NCI-H187 treated with DMSO at 0.1 percent for 48 hours (cell line): Measurements from ENCODE around the gene NARF.

Experiments
- DNase-seq: peaks from one replicate; lab custom pipeline; 2025; lab: John Stamatoyannopoulos, UW

Gene NARF

GRCh38 chr17:82433560-82434215 lies 24.9 kb upstream of the NARF start:
- DNase-seq = no peak

- no peak for DNase-seq
Observed at GRCh38 chr17:82434216-82434565, 24.4 kb upstream of the NARF start.

- DNase-seq = no peak
Observed at GRCh38 chr17:82435103-82435502, 23.4 kb upstream of the NARF start.

GRCh38 chr17:82435601-82436583 lies 22.6 kb upstream of the NARF start:
- no peak for DNase-seq

- DNase-seq = no peak
Observed at GRCh38 chr17:82436601-82437324, 21.8 kb upstream of the NARF start.

GRCh38 chr17:82437325-82437668 lies 21.2 kb upstream of the NARF start:
- DNase-seq = no peak

- DNase-seq = no peak
Observed at GRCh38 chr17:82438401-82439193, 19.9 kb upstream of the NARF start.

GRCh38 chr17:82439194-82439828 lies 19.2 kb upstream of the NARF start:
- no peak for DNase-seq

- no peak for DNase-seq
Observed at GRCh38 chr17:82439829-82440365, 18.6 kb upstream of the NARF start.

GRCh38 chr17:82440469-82440981 lies 18.0 kb upstream of the NARF start:
- no peak for DNase-seq

GRCh38 chr17:82440991-82441627 lies 17.4 kb upstream of the NARF start:
- DNase-seq = peak; percentile 40

GRCh38 chr17:82441691-82442487 lies 16.7 kb upstream of the NARF start:
- DNase-seq = no peak

GRCh38 chr17:82442643-82443464 lies 15.7 kb upstream of the NARF start:
- DNase-seq = no peak

- DNase-seq = no peak
Observed at GRCh38 chr17:82443465-82444283, 14.9 kb upstream of the NARF start.

GRCh38 chr17:82444284-82444893 lies 14.2 kb upstream of the NARF start:
- DNase-seq = no peak

- DNase-seq = no peak
Observed at GRCh38 chr17:82444941-82445521, 13.5 kb upstream of the NARF start.

GRCh38 chr17:82445542-82445941 lies 13.0 kb upstream of the NARF start:
- no peak for DNase-seq
